GM18873 (cell line): ENCODE data around the gene STAT1.
A peak's percentile ranks its signal among the peaks of the same experiment; 100 is the strongest.

Experiments
- ATAC-seq: cut with Tn5 transposase; IDR thresholded peaks from one replicate; pipeline ENCODE4 v1.9.1; 2021; ENCODE audit warnings: mild to moderate bottlenecking, moderate library complexity, moderate number of reproducible peaks; ENCODE audit not compliant: unreplicated experiment, low FRiP score

Gene STAT1

DNA sequence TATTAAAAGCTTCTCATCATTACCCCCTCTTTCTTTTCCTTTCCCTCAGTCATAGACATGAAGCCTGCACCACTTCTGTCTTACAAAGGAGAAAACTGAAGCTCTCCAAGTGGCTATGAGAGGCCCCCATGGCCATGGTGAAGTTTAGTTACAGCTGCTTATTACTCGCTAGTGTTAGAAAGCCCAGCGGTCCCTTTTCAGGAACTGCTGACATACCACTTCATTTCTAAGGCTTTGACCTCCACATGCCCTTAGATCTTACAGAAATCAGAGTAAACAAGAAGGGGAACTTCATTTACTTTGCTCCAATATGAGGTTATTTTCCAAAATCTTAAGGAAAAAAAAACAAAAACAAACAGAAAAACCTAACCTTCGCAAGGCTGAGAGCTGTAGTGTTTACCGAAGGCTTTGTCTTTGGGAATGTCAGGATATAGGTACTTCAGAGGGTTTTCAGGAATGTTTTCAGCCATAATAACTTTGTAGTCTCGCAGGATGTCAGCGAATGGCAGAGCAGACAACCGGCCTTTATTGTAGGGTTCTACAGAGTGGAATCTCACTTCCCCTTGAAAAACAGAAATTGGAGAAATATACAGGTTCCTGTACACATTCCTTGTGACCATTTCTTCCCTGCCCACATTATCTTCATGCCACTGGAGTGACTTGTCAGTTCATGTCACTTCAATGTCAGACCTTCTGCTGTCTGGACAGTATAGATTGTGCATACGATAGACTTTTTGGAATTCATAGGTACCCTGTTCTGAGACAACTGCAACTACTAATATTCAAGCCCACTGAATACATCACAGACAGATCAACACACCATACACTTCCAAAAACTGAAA lies 18.8 kb upstream of the STAT1 start:
- no peak for ATAC-seq

DNA sequence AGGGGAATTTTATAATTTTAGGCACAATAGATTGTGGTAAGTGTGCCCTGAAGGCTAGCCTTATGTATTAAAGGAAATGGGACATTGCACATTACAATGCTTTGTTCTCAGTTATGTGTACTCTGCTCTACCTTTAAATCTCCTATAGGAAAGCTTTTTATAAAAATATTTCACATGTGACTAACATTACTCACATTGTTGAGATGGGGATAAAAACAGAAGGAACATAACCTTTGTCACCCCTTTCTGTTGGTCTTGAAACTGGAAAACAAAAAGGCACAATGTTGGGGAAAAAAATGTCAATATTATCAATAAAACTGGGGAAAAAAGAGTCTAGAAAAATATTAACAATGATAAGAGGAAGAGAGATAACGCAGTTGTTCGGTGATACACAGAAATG lies 17.3 kb upstream of the STAT1 start:
- no peak for ATAC-seq

DNA sequence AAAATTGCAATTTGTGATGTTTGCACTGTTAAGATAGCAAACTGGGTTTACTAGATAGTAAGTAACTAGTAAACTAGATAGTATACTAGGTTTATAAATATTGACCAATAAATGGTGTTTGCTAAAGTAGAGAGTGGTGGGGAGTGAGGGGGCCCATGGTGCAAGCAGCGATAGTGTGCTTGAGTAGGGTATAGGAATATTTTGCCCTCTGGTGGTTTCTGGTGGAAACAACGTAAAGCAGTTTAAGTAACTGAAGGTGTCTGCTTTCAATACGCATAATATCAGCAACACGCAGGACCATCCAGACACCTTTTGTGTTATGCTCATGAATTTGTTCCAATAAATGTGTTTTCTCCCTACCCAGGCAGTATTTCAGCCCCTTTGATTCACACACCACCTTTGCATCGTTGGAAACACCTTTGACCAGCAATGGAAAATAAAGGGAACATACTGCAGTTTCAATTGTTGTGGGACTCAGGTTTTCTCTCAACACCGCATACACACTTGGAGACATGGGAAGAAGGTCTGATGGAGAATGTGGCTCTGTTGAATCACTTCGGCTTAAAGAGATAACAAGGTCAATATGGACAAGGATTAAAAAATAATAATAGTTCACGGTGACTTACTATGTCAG lies 16.7 kb upstream of the STAT1 start:
- ATAC-seq, result peak; percentile 86

DNA sequence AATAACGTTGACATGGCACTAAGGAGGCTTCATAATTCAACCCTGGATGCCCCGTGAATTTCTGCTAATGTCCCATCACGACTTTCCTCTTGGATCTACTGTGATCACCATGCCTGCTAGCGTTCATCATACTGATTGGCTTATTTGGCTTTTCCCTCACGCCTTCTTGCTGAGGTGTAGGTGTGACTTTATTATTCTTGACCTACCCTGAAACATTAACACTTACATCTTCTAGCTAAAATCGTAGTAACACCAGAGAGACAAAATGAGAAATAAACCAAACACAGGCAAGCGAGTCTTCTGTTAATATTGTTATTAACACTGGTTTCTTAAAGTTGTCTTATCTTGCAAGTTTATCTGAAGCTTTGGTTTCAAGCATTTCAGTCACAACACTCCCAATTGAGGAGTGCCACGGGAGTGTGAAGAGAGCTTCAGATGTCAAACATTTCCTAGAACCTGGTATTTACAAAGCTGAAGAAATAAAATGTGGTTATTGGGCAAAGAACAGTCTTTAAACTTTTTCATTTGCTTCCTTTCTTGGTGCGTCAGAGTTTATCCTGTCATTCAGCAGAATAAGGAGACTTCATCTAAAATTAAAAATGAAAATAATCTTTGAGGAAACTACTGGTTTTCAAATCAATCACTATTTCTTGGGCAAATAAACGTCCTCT lies 15.4 kb upstream of the STAT1 start:
- no peak for ATAC-seq

DNA sequence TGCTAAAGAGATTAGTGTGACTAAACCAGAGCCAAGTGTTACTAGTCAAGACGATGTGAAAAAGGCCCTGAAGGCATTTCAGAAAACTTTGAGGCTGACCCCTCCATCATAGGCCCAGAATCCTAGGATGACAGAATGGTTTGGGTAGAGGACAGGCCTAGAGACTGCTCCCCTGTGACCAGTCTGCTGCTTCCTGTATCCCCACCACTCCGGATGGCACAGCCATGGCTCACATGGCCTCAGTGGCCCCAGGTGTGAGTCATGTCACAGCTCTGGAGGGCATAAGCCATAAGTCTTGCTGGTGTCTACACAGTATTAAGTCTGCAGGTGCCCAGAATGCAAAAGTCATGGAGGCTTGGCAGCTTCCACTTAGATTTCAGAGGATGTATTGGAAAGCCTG lies 12.4 kb upstream of the STAT1 start:
- ATAC-seq, result no peak

DNA sequence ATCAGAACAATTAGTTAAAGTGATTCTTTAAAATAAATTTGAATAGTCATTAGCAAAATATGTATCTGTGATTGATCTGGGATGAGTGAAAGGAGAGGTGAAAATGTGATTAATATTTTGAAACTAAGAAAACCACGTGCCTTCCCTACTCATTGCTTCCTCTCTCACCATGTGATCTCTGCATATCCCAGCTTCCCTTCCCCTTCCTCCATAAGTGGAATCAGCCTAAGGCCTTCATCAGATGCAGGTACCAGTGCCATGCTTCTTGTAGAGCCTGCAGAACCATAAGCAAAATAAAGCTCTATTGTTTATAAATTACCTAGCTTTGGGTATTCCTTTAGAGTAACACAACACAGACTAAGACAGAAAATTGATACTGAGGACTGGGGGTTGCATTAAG lies 11.2 kb upstream of the STAT1 start:
- no peak for ATAC-seq

DNA sequence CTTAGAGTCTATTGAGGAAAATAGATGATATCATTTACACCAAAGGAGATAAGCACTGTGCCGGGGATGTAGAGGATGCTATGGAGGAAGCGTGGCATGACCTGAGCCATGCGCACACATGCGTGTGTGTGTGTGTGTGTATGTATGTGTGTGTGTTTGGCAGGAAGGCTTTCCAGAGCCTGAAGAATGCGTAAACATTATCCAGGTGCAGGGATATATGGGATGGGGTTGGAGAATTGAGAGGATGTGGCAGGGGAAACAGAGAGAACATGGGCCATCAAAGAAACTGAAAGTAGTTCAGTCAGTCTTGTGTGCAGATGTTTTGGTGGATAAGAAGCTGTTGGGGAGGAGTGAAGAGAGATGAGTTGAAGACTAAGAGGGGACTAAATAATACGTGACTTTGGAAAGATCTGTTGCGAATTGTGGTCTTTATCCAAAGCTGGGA lies 9.3 kb upstream of the STAT1 start:
- no peak for ATAC-seq

DNA sequence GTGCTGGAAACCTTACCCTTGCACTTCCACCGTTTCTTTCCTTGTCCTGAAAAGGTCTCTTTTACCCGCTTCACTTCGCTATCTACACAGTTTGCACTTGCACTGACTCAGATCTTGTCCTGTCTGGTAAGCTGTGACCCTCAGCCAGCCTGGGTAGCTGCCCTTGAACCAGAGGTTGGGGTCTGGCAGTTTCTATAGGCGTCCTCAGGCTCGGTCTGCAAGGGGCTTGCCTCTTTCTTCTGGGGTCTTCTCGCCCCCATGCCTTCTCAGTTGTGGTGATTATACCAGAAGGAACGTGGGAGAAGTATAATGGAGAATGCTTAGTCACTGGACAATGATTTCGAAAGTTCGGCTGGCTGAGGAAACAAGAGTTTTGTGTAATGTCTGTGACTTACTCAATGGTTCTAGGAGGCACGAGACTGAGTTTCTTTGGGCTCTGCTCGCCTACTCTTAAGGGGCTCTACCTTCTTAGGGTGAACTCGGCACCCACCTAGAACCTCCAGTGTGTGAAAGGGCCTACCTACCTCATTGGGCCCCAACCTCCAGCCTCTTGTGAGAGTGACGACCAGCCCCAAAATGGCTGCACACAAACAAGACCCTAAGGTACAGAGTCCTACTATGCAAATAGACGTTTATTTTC lies 6.9 kb upstream of the STAT1 start:
- peak; percentile 7 for ATAC-seq

DNA sequence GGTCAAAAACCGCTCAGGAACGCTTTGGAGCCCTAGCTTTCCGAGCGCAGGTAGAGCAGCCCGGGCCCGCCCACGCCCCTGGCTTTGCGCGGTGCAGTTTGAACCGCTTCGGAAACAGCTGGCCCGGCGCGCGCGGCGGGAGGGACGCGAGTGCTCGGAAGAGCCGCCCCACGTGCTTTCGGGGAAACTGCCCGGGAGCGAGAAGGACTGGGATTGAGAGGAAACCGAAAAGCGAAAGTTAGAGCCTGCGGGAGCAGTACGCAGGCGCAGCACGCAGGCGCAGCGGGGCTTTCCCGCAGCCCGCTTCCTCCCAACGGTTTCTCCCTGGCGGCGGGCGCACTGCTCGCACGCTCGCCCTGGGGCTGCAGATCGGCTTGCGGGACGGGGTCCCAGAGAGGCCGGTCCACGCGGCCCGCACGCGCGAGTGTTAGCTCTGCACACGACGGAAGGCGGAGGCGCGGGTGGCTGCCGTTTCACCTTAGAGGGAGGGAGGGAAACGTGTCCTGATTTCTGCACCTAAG lies 6.3 kb upstream of the STAT1 start:
- peak; percentile 74 for ATAC-seq

DNA sequence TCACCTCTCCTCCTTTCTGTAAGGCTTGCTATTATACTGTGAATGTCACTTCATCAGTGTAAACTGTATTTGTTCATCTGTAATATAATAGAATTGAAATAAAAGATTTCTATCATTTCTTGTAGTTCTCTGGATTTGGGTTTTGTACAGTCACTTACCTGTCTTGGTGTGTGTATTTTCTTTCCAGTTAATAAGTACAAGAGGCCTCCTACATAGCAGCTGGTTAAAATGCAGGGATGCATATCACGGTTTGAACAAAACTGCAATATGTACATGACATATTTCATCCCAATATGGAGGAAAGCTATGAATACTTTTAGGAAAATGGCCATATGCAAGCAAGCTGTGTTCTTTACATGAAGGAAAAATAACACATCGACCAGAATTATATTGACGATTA lies 5.4 kb upstream of the STAT1 start:
- no peak for ATAC-seq

DNA sequence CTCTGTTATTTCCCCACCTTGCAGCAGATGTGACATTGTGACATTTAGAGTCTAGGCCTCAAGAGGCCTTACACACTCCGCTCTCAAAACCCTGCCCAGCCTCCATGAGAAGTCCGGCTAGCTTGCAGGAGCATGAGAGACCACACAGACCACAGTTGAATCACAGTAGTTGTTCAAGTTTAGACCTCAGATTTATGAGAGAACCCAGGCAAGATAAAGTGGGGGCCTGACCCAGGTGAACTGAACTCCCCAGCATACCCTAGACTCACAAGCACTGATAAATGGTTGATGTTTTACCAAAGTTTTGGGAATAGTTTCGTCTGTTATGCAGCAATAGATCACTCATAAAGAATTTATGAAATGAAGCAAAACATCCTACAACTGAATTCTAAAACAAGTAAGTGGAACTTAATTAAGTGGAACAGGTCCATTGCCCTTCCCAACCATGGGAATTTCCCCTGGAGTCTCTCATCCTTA lies 4.7 kb upstream of the STAT1 start:
- ATAC-seq, result no peak

DNA sequence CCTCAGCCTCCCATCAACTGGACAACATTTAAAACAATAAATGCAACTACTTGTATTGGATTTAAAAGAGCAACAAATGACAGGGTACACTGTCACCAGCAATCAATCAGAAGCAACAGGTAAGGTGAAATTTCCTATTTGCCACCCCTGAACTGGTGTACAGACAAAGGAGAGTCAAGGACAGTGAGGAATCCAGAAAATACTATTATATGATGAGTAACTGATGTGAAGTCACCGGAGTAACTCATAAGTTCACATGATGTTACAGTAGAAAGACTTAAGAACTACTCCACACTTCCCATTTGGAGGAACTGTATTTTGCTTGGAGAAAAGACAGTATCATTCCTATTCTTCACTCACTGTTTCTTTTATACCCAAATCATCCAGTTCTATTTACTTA lies 4.1 kb upstream of the STAT1 start:
- no peak for ATAC-seq

DNA sequence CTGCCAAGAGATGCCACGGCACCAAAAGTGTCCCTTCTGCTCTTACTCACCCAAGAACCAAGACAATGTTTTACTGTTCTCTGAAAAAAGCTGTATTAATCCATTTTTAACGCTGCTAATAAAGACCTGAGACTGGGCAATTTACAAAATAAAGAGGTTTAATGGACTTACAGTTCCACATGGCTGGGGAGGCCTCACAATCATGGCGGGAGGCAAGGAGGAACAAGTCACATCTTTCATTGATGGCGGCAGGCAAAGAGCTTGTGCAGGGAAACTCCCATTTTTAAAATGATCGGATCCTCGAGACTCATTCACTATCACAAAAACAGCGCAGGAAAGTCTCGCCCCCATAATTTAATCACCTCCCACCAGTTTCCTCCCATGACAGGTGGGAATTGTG lies 1.9 kb upstream of the STAT1 start:
- no peak for ATAC-seq

DNA sequence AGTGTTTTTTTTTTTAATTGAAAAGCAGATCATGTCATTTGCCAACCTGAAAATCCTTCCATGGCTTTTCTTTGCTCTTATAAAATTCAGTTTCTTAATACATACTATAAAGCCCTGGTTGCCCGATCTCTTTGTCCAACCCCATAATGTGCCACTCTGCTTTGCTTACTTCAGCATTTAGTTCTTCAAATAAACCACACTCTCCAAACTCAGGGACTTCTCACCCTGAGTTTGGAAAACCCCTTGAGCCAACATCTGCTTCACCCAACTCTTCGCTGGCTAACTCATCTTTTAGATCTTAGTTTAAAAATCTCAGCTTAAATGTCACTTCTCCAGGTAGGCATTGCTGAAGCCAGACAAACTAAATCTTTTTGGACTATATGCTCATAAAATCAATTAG lies 1.3 kb upstream of the STAT1 start:
- ATAC-seq, result no peak

DNA sequence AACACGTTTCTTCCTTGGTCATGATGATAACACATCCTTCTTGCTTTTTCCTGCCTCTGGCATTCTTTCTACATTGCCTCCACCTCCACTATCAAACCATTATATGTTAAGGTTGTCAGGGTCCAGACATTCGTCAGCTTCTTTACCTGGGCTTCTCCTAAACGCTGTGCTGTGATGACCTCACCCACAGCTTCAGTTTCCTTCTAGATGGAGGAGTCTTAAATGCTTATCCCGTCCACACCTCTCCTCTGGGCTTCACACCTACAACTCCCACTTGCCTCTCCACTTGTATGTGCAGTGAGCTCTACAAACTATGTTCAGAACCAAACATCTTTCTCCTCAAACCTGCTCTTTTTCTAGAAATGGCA lies 666 bp upstream of the STAT1 start:
- ATAC-seq, result no peak

DNA sequence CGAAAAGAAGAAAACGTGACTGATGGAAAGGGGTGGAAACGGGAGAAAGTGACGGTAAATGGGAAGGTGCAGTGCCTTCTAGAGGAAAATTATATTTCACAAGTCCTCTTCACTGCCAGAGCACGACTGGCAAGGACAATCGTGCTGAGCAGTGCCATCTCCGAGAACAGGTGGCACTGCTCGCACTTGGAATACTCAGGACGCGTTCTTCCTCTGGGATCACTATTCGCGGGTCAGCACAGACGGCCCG lies 364 bp downstream of the STAT1 start:
- ATAC-seq, result no peak

DNA sequence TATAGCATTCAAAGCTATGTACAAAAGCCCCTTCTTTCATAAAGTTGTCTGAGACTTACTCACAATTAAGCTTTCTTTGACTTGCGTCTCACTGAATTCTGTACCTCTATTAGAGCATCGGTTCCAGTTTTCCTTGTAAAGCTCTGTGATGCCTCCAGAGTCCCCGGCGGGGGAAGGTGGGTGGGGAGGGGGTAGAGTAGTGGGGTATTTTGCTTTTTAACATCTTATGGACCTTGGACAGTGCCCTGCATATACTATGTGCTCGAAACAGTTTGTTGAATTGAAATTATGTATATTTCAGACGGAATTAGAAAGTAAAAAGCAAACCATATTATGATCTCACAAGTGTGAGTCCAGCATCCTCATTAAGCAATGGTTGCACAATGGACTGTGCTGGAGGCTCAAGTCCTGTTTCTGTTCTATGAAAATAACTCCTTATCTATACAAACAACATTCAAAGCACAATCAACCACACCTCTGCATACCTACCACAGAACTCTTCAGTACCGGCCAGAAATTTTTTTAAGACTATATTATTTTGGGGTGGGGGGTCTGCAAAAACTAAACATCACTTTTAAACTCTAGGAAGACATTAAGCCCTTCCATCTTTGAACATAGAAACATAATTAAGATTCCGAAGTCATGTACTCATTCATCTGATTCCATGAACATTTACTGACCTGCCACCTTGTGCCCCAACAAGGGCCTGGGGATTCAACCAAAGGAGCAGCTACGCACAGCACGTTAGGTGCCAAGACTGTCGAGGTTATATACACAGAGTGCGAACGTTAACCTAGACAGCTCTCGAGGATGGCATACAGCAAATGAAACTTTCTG lies 908 bp downstream of the STAT1 start:
- no peak for ATAC-seq

DNA sequence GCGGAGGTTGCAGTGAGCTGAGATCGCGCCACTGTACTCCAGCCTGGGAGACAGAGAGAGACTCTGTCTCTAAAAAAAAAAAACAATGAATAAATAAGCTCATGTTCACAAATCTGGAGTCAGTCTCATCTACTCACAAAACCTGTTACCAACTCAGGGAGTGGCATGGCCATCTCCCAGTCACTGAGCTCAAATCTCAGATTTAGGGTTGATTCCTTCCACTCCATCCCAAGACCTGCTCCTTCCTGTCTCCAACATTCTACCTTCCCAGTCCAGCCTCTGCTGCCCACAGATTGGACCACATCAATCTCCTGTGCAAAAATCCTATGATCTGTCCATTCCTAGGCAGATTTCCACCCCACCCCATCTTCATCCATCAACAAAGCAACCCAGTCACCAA lies 1.6 kb downstream of the STAT1 start:
- no peak for ATAC-seq

DNA sequence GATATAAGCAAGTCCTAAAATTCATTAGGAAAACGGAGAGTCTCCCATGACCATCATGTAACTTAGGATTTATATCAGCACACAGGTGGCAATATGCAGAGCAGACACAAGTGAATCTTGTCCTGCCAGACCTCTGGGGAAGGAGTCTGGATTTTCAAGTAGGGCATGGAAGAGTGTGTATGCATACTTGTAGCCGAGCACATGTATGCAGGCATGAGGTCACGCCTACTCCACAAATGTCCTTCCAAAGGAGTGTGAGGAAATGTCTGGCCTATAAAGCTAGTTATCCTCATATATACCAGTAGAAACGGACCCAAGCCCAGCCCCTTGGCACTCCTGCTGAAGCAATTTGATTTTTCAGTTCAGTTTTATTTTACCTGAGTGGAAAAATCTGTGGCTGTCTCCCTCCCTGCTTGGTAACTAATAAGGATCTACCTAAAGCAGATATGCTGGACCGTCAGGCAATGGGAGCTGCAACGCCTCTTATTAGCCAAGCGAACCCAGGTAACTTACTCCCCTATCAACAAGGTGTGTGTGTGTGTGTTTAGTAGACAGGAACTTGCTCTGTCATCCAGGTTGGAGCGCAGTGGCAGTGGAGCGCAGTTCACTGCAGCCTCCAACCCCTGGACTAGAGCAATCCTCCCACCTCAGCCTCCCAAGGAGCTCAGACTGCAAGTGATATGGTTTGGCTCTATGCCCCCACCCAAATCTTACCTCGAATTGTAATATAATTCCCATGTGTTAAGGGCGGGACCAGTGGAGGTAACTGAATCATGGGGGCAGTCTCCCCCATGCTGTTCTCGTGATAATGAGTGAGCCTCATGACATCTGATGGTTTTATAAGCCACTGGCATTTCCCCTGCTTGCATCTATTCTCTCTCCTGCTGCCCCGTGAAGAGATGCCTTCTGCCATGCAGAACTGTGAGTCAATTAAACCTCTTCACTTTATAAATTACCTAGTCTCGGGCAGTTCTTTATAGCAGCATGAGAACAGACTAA lies 2.8 kb downstream of the STAT1 start:
- no peak for ATAC-seq
